HG03575 (cell line): ENCODE measurements around the gene ECPAS.
"Not testable (repeated sequence)": the region's sequence is repeated elsewhere in the genome, so short reads cannot be mapped to it uniquely, and the experiment has no call there.

Experiments used
- ATAC-seq: cut with Tn5 transposase; IDR thresholded peaks from one replicate; pipeline ENCODE4 v1.9.1; 2021; ENCODE audit not compliant: unreplicated experiment, insufficient number of reproducible peaks, low FRiP score; ENCODE audit errors: extremely low read depth

ECPAS gene

GRCh38 chr9:111375062-111375461 lies 109.1 kb downstream of the ECPAS start:
- ATAC-seq: no peak

- no peak for ATAC-seq
Measured at GRCh38 chr9:111372297-111372696, 111.9 kb downstream of the ECPAS start.

- ATAC-seq: no peak
Measured at GRCh38 chr9:111366978-111367377, 117.2 kb downstream of the ECPAS start.

GRCh38 chr9:111362526-111362925 lies 121.7 kb downstream of the ECPAS start:
- no peak for ATAC-seq

DNA sequence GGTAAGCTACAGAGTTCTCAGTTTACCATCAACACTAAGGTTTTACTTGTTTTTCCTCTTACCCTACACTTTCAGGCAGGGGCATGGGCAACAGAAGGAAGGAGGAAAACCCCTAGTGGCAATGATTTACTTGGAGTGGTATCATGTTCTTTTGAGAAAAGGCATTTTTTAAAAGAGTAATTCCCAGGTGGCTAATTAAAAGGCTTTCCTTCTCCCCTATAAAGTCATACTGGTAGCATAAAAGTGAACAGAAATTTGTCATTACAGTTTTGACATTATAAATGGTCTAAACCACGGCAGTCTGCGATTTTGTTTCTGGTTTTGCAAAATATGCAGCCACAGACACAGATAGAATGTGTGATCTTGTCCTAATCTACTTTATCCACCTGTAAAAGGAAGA lies 123.3 kb downstream of the ECPAS start:
- no peak for ATAC-seq

- no peak for ATAC-seq
Measured at GRCh38 chr9:111356481-111357244, 127.5 kb downstream of the ECPAS start.

- no peak for ATAC-seq
Measured at GRCh38 chr9:111352545-111352944, 131.6 kb downstream of the ECPAS start.

DNA sequence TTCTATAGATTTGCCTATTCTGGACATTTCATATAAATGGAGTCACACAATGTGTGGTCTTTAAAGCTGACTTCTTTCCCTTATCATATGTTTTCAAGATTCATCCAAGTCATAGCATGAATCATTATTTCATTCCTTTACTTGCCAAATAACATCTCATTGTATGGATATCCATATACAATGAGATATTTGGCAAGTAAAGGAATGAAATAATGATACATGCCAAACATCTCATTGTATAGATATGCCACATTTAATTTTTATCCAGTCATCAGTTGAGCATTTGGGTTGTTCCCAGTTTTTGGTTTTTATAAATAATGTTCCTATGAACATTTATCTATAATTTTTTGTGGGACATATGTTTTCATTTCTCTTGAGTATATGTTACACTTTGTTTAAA lies 133.6 kb downstream of the ECPAS start:
- ATAC-seq: no peak

DNA sequence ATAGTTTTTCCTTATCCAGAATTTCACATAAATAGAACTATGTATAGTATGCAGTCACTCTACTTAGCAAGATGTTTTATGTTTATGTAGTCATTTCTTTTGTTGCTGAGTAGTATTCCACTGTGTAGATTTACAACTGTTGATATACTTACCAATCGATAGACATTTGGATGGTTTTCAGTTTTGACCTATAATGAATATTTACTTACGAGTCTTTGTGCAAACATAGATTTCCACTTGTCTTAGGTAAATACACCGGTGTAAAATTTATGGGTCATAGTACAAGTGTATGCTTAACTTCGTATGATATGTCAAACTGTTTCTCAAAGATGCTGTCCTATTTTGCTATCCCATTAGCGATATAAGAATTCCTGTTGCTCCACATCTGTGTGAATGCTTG lies 134.4 kb downstream of the ECPAS start:
- no peak for ATAC-seq

GRCh38 chr9:111348821-111349271 lies 135.3 kb downstream of the ECPAS start:
- ATAC-seq: no peak

DNA sequence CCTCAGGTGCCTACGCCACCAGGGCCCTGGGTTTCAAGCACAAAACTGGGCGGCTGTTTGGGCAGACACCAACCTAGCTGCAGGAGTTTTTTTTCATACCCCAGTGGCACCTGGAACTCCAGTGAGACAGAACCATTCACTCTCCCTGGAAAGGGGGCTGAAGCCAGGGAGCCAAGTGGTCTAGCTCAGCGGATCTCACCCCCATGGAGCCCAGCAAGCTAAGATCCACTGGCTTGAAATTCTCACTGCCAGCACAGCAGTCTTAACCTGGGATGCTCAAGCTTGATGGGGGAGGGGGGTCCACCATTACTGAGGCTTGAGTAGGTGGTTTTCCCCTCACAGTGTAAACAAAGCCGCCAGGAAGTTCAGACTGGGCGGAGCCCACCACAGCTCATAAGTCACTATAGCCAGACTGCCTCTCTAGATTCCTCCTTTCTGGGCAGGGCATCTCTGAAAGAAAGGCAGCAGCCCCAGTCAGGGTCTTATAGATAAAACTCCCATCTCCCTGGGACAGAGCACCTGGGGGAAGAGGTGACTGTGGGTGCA lies 149.8 kb downstream of the ECPAS start:
- ATAC-seq: not testable (repeated sequence)

GRCh38 chr9:111330124-111330523 lies 154.1 kb downstream of the ECPAS start, which contains the start of gene OR2K2:
OR2K2 (minus strand) TSS chr9:111330224; CDS start chr9:111328433, 1,791 bp downstream.
- ATAC-seq: no peak

- ATAC-seq: no peak
Measured at GRCh38 chr9:111320631-111321030, 163.6 kb downstream of the ECPAS start.

- no peak for ATAC-seq
Measured at GRCh38 chr9:111316796-111317195, 167.4 kb downstream of the ECPAS start.
